Neural progenitor cell (in vitro differentiated cells): ENCODE results near the gene VIL1.

Experiments
- EZH2 ChIP-seq: fragments of 200-600 bp; sonication (generic); IDR thresholded peaks from 2 replicates; pipeline ENCODE4 v1.6.1; 2017; ENCODE audit warnings: antibody characterized with exemption, mild to moderate bottlenecking, moderate library complexity
- TF ChIP-seq, protein P1 (sequence below): fragments of 200-600 bp; sonication (generic); IDR thresholded peaks from 2 replicates; pipeline ENCODE4 v1.5.1; 2017; ENCODE audit warnings: antibody characterized with exemption, mild to moderate bottlenecking

GRCh38 chr2:218452079-218452478 lies 33.2 kb downstream of the VIL1 start:
- TF ChIP-seq, protein P1, sequence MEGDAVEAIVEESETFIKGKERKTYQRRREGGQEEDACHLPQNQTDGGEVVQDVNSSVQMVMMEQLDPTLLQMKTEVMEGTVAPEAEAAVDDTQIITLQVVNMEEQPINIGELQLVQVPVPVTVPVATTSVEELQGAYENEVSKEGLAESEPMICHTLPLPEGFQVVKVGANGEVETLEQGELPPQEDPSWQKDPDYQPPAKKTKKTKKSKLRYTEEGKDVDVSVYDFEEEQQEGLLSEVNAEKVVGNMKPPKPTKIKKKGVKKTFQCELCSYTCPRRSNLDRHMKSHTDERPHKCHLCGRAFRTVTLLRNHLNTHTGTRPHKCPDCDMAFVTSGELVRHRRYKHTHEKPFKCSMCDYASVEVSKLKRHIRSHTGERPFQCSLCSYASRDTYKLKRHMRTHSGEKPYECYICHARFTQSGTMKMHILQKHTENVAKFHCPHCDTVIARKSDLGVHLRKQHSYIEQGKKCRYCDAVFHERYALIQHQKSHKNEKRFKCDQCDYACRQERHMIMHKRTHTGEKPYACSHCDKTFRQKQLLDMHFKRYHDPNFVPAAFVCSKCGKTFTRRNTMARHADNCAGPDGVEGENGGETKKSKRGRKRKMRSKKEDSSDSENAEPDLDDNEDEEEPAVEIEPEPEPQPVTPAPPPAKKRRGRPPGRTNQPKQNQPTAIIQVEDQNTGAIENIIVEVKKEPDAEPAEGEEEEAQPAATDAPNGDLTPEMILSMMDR: no peak
- TF ChIP-seq EZH2: no peak
